Mesothelial cell of epicardium (in vitro differentiated cells): ENCODE measurements around the gene ZNF358. TPM values are rescaled to one million over a fixed set of nuclear protein-coding genes. Genes with fewer than 3 reads are reported as not detected.

ENCODE experiments used
- DNase-seq, 2 experiments: peaks; one replicate each; pipeline ENCODE4 v3.0.0; 2021; ENCODE audit warnings: low spot score in 2 of 2; ENCODE audit not compliant: unreplicated experiment in 2 of 2
- H3K27ac Mint-ChIP-seq: 2 replicates; pipeline ENCODE4 v1.8.0; 2021; ENCODE audit warnings: mixed read lengths
- H3K27me3 Mint-ChIP-seq: 2 replicates; pipeline ENCODE4 v1.8.0; 2021; ENCODE audit warnings: low read depth, mixed read lengths
- H3K36me3 Mint-ChIP-seq: 2 replicates; pipeline ENCODE4 v1.8.0; 2021; ENCODE audit warnings: mixed read lengths
- H3K4me1 Mint-ChIP-seq: 2 replicates; pipeline ENCODE4 v1.8.0; 2021; ENCODE audit warnings: mixed read lengths
- H3K4me3 Mint-ChIP-seq: 2 replicates; pipeline ENCODE4 v1.8.0; 2021; ENCODE audit warnings: mild to moderate bottlenecking, moderate library complexity, mixed read lengths
- H3K9me3 Mint-ChIP-seq: 2 replicates; pipeline ENCODE4 v1.8.0; 2021; ENCODE audit warnings: mixed read lengths
- CTCF ChIP-seq: fragments of 200-600 bp; sonication (generic); IDR thresholded peaks from one replicate; pipeline ENCODE4 v1.5.0; 2021; ENCODE audit warnings: antibody characterized with exemption; ENCODE audit not compliant: unreplicated experiment
- total RNA-seq: library from RNA; stranded (reverse); gene quantifications from 3 replicates; pipeline ENCODE4 v1.2.1, GENCODE V29; 2021

Gene ZNF358
- total RNA-seq, 1 donor from 2014 or later, result 67.5 TPM

- TF ChIP-seq CTCF, result no peak
- Mint-ChIP-seq H3K27ac (no peak overlapping the region), H3K4me1 (peaks cover 4% of the 10 kb centered on the region), H3K4me3 (peak overlapping the region; percentile 69), H3K36me3 (peaks cover 19% of the 10 kb centered on the region), H3K27me3 (no peaks in the 10 kb centered on the region), H3K9me3 (no peaks in the 10 kb centered on the region)
- no peak for DNase-seq
Observed at GRCh38 chr19:7550169-7550770, 34.4 kb downstream of the ZNF358 start.

GRCh38 chr19:7550987-7551761 lies 35.3 kb downstream of the ZNF358 start:
- Mint-ChIP-seq H3K27me3 (no peaks in the 10 kb centered on the region), H3K4me1 (peaks cover 4% of the 10 kb centered on the region), H3K4me3 (peak overlapping the region; percentile 69), H3K9me3 (no peaks in the 10 kb centered on the region), H3K27ac (peak overlapping the region; percentile 59), H3K36me3 (peaks cover 16% of the 10 kb centered on the region)
- no peak for TF ChIP-seq CTCF
- peak; percentile 61 to 74 for DNase-seq

- no peaks in the 10 kb centered on the region for H3K27me3 Mint-ChIP-seq
- H3K27ac Mint-ChIP-seq, result no peak overlapping the region
- H3K4me3 Mint-ChIP-seq, result no peak overlapping the region
- H3K4me1 Mint-ChIP-seq, result peaks cover 4% of the 10 kb centered on the region
- peaks cover 24% of the 10 kb centered on the region for H3K36me3 Mint-ChIP-seq
- TF ChIP-seq CTCF, result no peak
- no peaks in the 10 kb centered on the region for H3K9me3 Mint-ChIP-seq
- DNase-seq, result no peak
Observed at GRCh38 chr19:7552781-7553180, 36.9 kb downstream of the ZNF358 start.

- TF ChIP-seq CTCF, result no peak
- Mint-ChIP-seq H3K36me3 (peaks cover 37% of the 10 kb centered on the region), H3K9me3 (no peaks in the 10 kb centered on the region), H3K4me1 (peaks cover 4% of the 10 kb centered on the region), H3K27me3 (no peaks in the 10 kb centered on the region), H3K4me3 (no peak overlapping the region), H3K27ac (no peak overlapping the region)
- DNase-seq, result no peak
Observed at GRCh38 chr19:7554565-7554964, 38.7 kb downstream of the ZNF358 start.

GRCh38 chr19:7554990-7555864 lies 39.3 kb downstream of the ZNF358 start:
- Mint-ChIP-seq H3K27ac (no peak overlapping the region), H3K4me1 (peaks cover 4% of the 10 kb centered on the region), H3K9me3 (no peaks in the 10 kb centered on the region), H3K4me3 (no peak overlapping the region), H3K27me3 (no peaks in the 10 kb centered on the region), H3K36me3 (peaks cover 34% of the 10 kb centered on the region)
- DNase-seq, result no peak
- TF ChIP-seq CTCF, result no peak
